Liver (tissue), 9 donors: ENCODE data around the gene DZIP1L. TPM values are rescaled to one million over a fixed set of nuclear protein-coding genes. Genes with fewer than 3 reads are reported as not detected.

Experiments used
- DNase-seq: peaks from one replicate; pipeline ENCODE4 v3.0.0-alpha.2; 2017; ENCODE audit warnings: low spot score
- H3K27ac ChIP-seq, 2 donors: one replicate each; pipeline ENCODE4 v1.7.0; 2013; ENCODE audit warnings: inconsistent platforms in 2 of 2, low read length in 2 of 2, control low read depth in 1 of 2, low read depth in 1 of 2, mild to moderate bottlenecking in 1 of 2
- H3K27me3 ChIP-seq, 4 donors: one replicate each; pipeline versions ENCODE4 v1.6.1 to v1.7.0; 2013; ENCODE audit warnings: low read length in 3 of 4, inconsistent platforms in 1 of 4, mild to moderate bottlenecking in 1 of 4, moderate library complexity in 1 of 4; ENCODE audit not compliant: control insufficient read depth in 4 of 4, insufficient read depth in 4 of 4
- H3K36me3 ChIP-seq, 4 donors: one replicate each; pipeline versions ENCODE4 v1.6.1 to v1.7.0; 2013; ENCODE audit warnings: low read length in 3 of 4, mild to moderate bottlenecking in 3 of 4, low read depth in 1 of 4, moderate library complexity in 1 of 4; ENCODE audit not compliant: control insufficient read depth in 4 of 4, insufficient read depth in 3 of 4
- H3K4me1 ChIP-seq, 4 donors: one replicate each; pipeline versions ENCODE4 v1.6.1 to v1.7.0; 2013; ENCODE audit warnings: low read length in 3 of 4, mild to moderate bottlenecking in 3 of 4, moderate library complexity in 1 of 4; ENCODE audit not compliant: control insufficient read depth in 4 of 4, insufficient read depth in 4 of 4
- H3K4me3 ChIP-seq, 3 donors: one replicate each; pipeline versions ENCODE4 v1.6.1 to v1.7.0; 2013; ENCODE audit warnings: low read length in 3 of 3, control low read depth in 1 of 3, low read depth in 1 of 3, mild to moderate bottlenecking in 1 of 3
- H3K9ac ChIP-seq, 2 donors: one replicate each; pipeline ENCODE4 v1.7.0; 2013; ENCODE audit warnings: low read length in 2 of 2, mild to moderate bottlenecking in 2 of 2, moderate library complexity in 2 of 2, control low read depth in 1 of 2, low read depth in 1 of 2
- H3K9me3 ChIP-seq, 4 donors: one replicate each; pipeline versions ENCODE4 v1.6.1 to v1.7.0; 2013; ENCODE audit warnings: low read length in 3 of 4; ENCODE audit not compliant: control insufficient read depth in 4 of 4
- ATF3 ChIP-seq: IDR thresholded peaks from 2 replicates; pipeline ENCODE4 v1.6.1; 2016; ENCODE audit warnings: antibody characterized with exemption
- CTCF ChIP-seq: fragments of 150-350 bp; IDR thresholded peaks from 2 replicates; pipeline ENCODE4 v1.5.1; 2017; ENCODE audit warnings: improper control_type of control experiment, low read depth, low read length; ENCODE audit not compliant: missing input control
- FOXA1 ChIP-seq: IDR thresholded peaks from 2 replicates; pipeline ENCODE4 v1.6.1; 2016; ENCODE audit warnings: antibody characterized with exemption
- FOXA2 ChIP-seq: IDR thresholded peaks from 2 replicates; pipeline ENCODE4 v1.6.1; 2016; ENCODE audit warnings: antibody characterized with exemption
- GABPA ChIP-seq, 2 donors: IDR thresholded peaks in 1 of 2; conservative IDR thresholded peaks in 1 of 2; 2 replicates each; pipeline ENCODE4 v1.6.1; 2016; ENCODE audit warnings: antibody characterized with exemption in 2 of 2, mild to moderate bottlenecking in 1 of 2, moderate library complexity in 1 of 2
- HNF4A ChIP-seq, 2 donors: conservative IDR thresholded peaks; 2 replicates each; pipeline ENCODE4 v1.6.1; 2016; ENCODE audit warnings: antibody characterized with exemption in 2 of 2, mild to moderate bottlenecking in 2 of 2
- HNF4G ChIP-seq: IDR thresholded peaks from 2 replicates; pipeline ENCODE4 v1.6.1; 2016; ENCODE audit warnings: antibody characterized with exemption
- JUND ChIP-seq, 2 donors: IDR thresholded peaks; 2 replicates each; pipeline ENCODE4 v1.6.1; 2016; ENCODE audit warnings: antibody characterized with exemption in 2 of 2
- MAX ChIP-seq: IDR thresholded peaks from 2 replicates; pipeline ENCODE4 v1.6.1; 2016; ENCODE audit warnings: antibody characterized with exemption
- NR2F2 ChIP-seq: IDR thresholded peaks from 2 replicates; pipeline ENCODE4 v1.6.1; 2016; ENCODE audit warnings: antibody characterized with exemption
- RAD21 ChIP-seq, 2 donors: IDR thresholded peaks; 2 replicates each; pipeline ENCODE4 v1.6.1; 2016; ENCODE audit warnings: antibody characterized with exemption in 2 of 2, mild to moderate bottlenecking in 2 of 2
- REST ChIP-seq: IDR thresholded peaks from 2 replicates; pipeline ENCODE4 v1.6.1; 2016; ENCODE audit warnings: antibody characterized with exemption, mild to moderate bottlenecking
- RXRA ChIP-seq, 2 donors: IDR thresholded peaks; 2 replicates each; pipeline ENCODE4 v1.6.1; 2017 to 2018; ENCODE audit warnings: antibody characterized with exemption in 2 of 2, mild to moderate bottlenecking in 1 of 2
- SP1 ChIP-seq: IDR thresholded peaks from 2 replicates; pipeline ENCODE4 v1.6.1; 2018; ENCODE audit warnings: antibody characterized with exemption, mild to moderate bottlenecking
- TAF1 ChIP-seq: conservative IDR thresholded peaks from 2 replicates; pipeline ENCODE4 v1.6.1; 2016; ENCODE audit warnings: antibody characterized with exemption, mild to moderate bottlenecking
- YY1 ChIP-seq: IDR thresholded peaks from 2 replicates; pipeline ENCODE4 v1.6.1; 2016; ENCODE audit warnings: antibody characterized with exemption, mild to moderate bottlenecking
- ZBTB33 ChIP-seq: IDR thresholded peaks from 2 replicates; pipeline ENCODE4 v1.6.1; 2016; ENCODE audit warnings: antibody characterized with exemption
- polyA plus RNA-seq, 2 donors: library from polyadenylated mRNA; stranded (reverse) in 1 of 2; unstranded in 1 of 2; fragments of 200-250 nt in 1 of 2; fragments of >200 nt in 1 of 2; fragmentation: Nextera tagmentation in 1 of 2; extraction: Ambion mirVana in 1 of 2; gene quantifications; one replicate each; pipeline versions ENCODE4 v1.2.1 to v1.2.3, GENCODE V29; 2013 to 2015
- total RNA-seq, 2 donors: library from RNA; depleted of rRNA; stranded (reverse); fragments of >200 nt; gene quantifications; one replicate each; pipeline ENCODE4 v1.2.3, GENCODE V29; 2014
- donor health status: healthy.
- donor health status: healthy.
- donor health status: healthy.
- donor health status: healthy.
- donor health status: healthy.

Gene DZIP1L
- total and polyA plus RNA-seq, 4 donors, result 0.62 to 5.9 (median 1.3) TPM

- TF ChIP-seq NR2F2 (no peak), FOXA2 (no peak), JUND (IDR thresholded peaks at IDR 0.05) (no peak), RXRA (IDR thresholded peaks at IDR 0.05) (no peak), YY1 (no peak), GABPA (IDR thresholded peaks at IDR 0.05 in 1 of 2, conservative IDR thresholded peaks at IDR 0.05 in 1 of 2) (no peak), SP1 (no peak), CTCF (no peak), TAF1 (no peak), ZBTB33 (no peak), REST (no peak), HNF4G (no peak), RAD21 (IDR thresholded peaks at IDR 0.05) (no peak), HNF4A (conservative IDR thresholded peaks at IDR 0.05) (no peak), FOXA1 (no peak), ATF3 (no peak), MAX (no peak)
- no peak for DNase-seq
- no peak overlapping the region for H3K9ac ChIP-seq
- H3K9me3 ChIP-seq, result no peaks in the 10 kb centered on the region
- no peaks in the 10 kb centered on the region for H3K4me1 ChIP-seq
- no peak overlapping the region for H3K4me3 ChIP-seq
- H3K36me3 ChIP-seq, result peaks cover 0 to 1% (median 0%) of the 10 kb centered on the region in 4 donors
- H3K27me3 ChIP-seq, result no peaks in the 10 kb centered on the region
- no peak overlapping the region for H3K27ac ChIP-seq
Observed at GRCh38 chr3:138099417-138099816, 16.0 kb downstream of the DZIP1L start.
